IMR-90 (cell line): ENCODE results near the gene PCSK2. TPM values are rescaled to one million over a fixed set of nuclear protein-coding genes. Genes with fewer than 3 reads are reported as not detected.

Source experiments
- ATAC-seq: fragments of 200-7000 bp; cut with Tn5 transposase; 2 replicates; pipeline ENCODE4 v1.9.1; 2020; ENCODE audit warnings: low read depth, mild to moderate bottlenecking, moderate library complexity
- BruUV-seq: library from RNA; stranded (reverse); fragments of 400-500 nt; replicated peaks from 2 replicates; lab custom pipeline; 2021; lab: Mats Ljungman, UMichigan
- CTCF ChIA-PET: fragments of 300-600 bp; formaldehyde crosslinking; extraction: SDS; loops from one replicate; lab custom pipeline; 2021; ENCODE audit warnings: antibody characterized with exemption; lab: Yijun Ruan, JAX
- POLR2A ChIA-PET: fragments of 300-600 bp; sonication (Branson Sonifier 250); formaldehyde crosslinking; loops from one replicate; lab custom pipeline; 2022; ENCODE audit warnings: antibody characterized with exemption; ENCODE audit not compliant: unreplicated experiment; lab: Charles Lee
- DNase-seq: peaks from one replicate; pipeline ENCODE4 v3.0.0; 2013
- H2AFZ ChIP-seq: replicated peaks from 2 replicates; pipeline ENCODE3; 2013; ENCODE audit warnings: low read length, mild to moderate bottlenecking; ENCODE audit not compliant: poor library complexity
- H2AK5ac ChIP-seq: 2 replicates; pipeline ENCODE4 v1.6.1; 2013; ENCODE audit warnings: low read depth, low read length, inconsistent platforms
- H2AK9ac ChIP-seq: replicated peaks from 2 replicates; pipeline ENCODE3; 2013; ENCODE audit warnings: mild to moderate bottlenecking, low read depth, low read length, moderate library complexity; ENCODE audit not compliant: poor library complexity
- H2BK120ac ChIP-seq: 2 replicates; pipeline ENCODE4 v1.6.1; 2013; ENCODE audit warnings: low read depth, low read length, inconsistent platforms
- H2BK15ac ChIP-seq: 3 replicates; pipeline ENCODE4 v1.6.1; 2013; ENCODE audit warnings: low read depth, low read length, inconsistent platforms
- H2BK20ac ChIP-seq: 2 replicates; pipeline ENCODE4 v1.6.1; 2013; ENCODE audit warnings: low read depth, mild to moderate bottlenecking, inconsistent platforms, low read length, moderate library complexity
- H2BK5ac ChIP-seq: 2 replicates; pipeline ENCODE4 v1.6.1; 2013; ENCODE audit warnings: mild to moderate bottlenecking, low read depth, low read length, inconsistent platforms; ENCODE audit not compliant: poor library complexity, severe bottlenecking
- H3K14ac ChIP-seq: replicated peaks from 2 replicates; pipeline ENCODE4 v1.6.1; 2013; ENCODE audit warnings: low read depth, low read length, inconsistent platforms
- H3K18ac ChIP-seq: 2 replicates; pipeline ENCODE4 v1.6.1; 2013; ENCODE audit warnings: low read depth, low read length, control low read depth
- H3K23ac ChIP-seq: 2 replicates; pipeline ENCODE4 v1.6.1; 2013; ENCODE audit warnings: low read depth, low read length, inconsistent platforms
- H3K27ac ChIP-seq: 2 replicates; pipeline ENCODE4 v1.5.1; 2013; ENCODE audit warnings: mild to moderate bottlenecking, control low read depth, low read length; ENCODE audit not compliant: insufficient read depth
- H3K27me3 ChIP-seq: 2 replicates; pipeline ENCODE4 v1.6.1; 2013; ENCODE audit warnings: low read length; ENCODE audit not compliant: control insufficient read depth, insufficient read depth
- H3K36me3 ChIP-seq: 2 replicates; pipeline ENCODE4 v1.6.1; 2013; ENCODE audit warnings: low read length, mixed read lengths; ENCODE audit not compliant: control insufficient read depth, insufficient read depth
- H3K4ac ChIP-seq: 2 replicates; pipeline ENCODE4 v1.6.1; 2013; ENCODE audit warnings: low read depth, low read length, inconsistent platforms
- H3K4me1 ChIP-seq: 2 replicates; pipeline ENCODE4 v1.6.1; 2013; ENCODE audit warnings: low read length, mixed read lengths; ENCODE audit not compliant: control insufficient read depth, insufficient read depth
- H3K4me2 ChIP-seq: 2 replicates; pipeline ENCODE4 v1.6.1; 2013; ENCODE audit warnings: low read depth, mild to moderate bottlenecking, control low read depth, low read length, moderate library complexity
- H3K4me3 ChIP-seq: 2 replicates; pipeline ENCODE4 v1.5.1; 2013; ENCODE audit warnings: low read depth, mild to moderate bottlenecking, control low read depth, low read length, moderate library complexity; ENCODE audit not compliant: insufficient read depth
- H3K56ac ChIP-seq: 2 replicates; pipeline ENCODE4 v1.6.1; 2013; ENCODE audit warnings: low read length, inconsistent platforms; ENCODE audit not compliant: insufficient read depth; ENCODE audit errors: extremely low read depth
- H3K79me1 ChIP-seq, 2 experiments: 2 replicates each; pipeline ENCODE4 v1.6.1; 2013; ENCODE audit warnings: low read length in 2 of 2, inconsistent platforms in 1 of 2, low read depth in 1 of 2
- H3K9ac ChIP-seq: 2 replicates; pipeline ENCODE4 v1.6.1; 2013; ENCODE audit warnings: low read depth, low read length, control low read depth
- H3K9me1 ChIP-seq: 2 replicates; pipeline ENCODE4 v1.6.1; 2013; ENCODE audit warnings: low read length, inconsistent platforms; ENCODE audit not compliant: insufficient read depth
- H3K9me3 ChIP-seq: 2 replicates; pipeline ENCODE4 v1.6.1; 2013; ENCODE audit warnings: low read length; ENCODE audit not compliant: control insufficient read depth, insufficient read depth
- H4K20me1 ChIP-seq: 2 replicates; pipeline ENCODE4 v1.6.1; 2013; ENCODE audit warnings: low read length, inconsistent platforms; ENCODE audit not compliant: insufficient read depth
- H4K5ac ChIP-seq: 2 replicates; pipeline ENCODE4 v1.6.1; 2013; ENCODE audit warnings: mild to moderate bottlenecking, low read depth, low read length, control low read depth
- H4K8ac ChIP-seq, 2 experiments: 2 replicates each; pipeline ENCODE4 v1.6.1; 2013; ENCODE audit warnings: low read depth in 2 of 2, low read length in 2 of 2, control low read depth in 1 of 2, inconsistent platforms in 1 of 2
- H4K91ac ChIP-seq: 2 replicates; pipeline ENCODE4 v1.6.1; 2013; ENCODE audit warnings: low read depth, low read length, inconsistent platforms; ENCODE audit not compliant: insufficient read depth
- BHLHE40 ChIP-seq: fragments of 150-350 bp; IDR thresholded peaks from 2 replicates; pipeline ENCODE4 v1.6.1; 2016; ENCODE audit warnings: mild to moderate bottlenecking, low read depth, low read length
- MAFK ChIP-seq: IDR thresholded peaks from 2 replicates; pipeline ENCODE4 v1.6.1; 2012; ENCODE audit warnings: low read depth, low read length, improper control_type of control experiment
- MAZ ChIP-seq: IDR thresholded peaks from 2 replicates; pipeline ENCODE4 v1.6.1; 2012; ENCODE audit warnings: low read depth, mild to moderate bottlenecking, low read length, improper control_type of control experiment, moderate library complexity, borderline replicate concordance
- RAD21 ChIP-seq: IDR thresholded peaks from 2 replicates; pipeline ENCODE4 v1.6.1; 2012; ENCODE audit warnings: low read length, improper control_type of control experiment
- SMC3 ChIP-seq: fragments of 150-350 bp; IDR thresholded peaks from 2 replicates; pipeline ENCODE4 v1.6.1; 2016; ENCODE audit warnings: low read depth, mild to moderate bottlenecking, antibody characterized with exemption, low read length, moderate library complexity
- dilution Hi-C: fragments of 300-500 bp; cut with HindIII; formaldehyde crosslinking; loops from one replicate; pipeline ENCODE4 v1.14.3; 2018; ENCODE audit warnings: low sequenced_read_pairs; ENCODE audit not compliant: unreplicated experiment
- in situ Hi-C: fragments of 300-500 bp; cut with MboI; formaldehyde crosslinking; loops from 3 replicates; pipeline ENCODE4 v1.14.3; 2019; ENCODE audit warnings: low sequenced_read_pairs, inconsistent platforms, mixed read lengths
- intact Hi-C: fragments of 100-400 bp; cut with micrococcal nuclease; formaldehyde crosslinking; loops from 2 replicates; pipeline ENCODE4 v1.10.0; 2022
- polyA plus RNA-seq, 3 experiments: library from polyadenylated mRNA; depleted of rRNA; stranded (reverse); fragments of >200 nt; gene quantifications; 2 replicates each; pipeline ENCODE4 v1.2.3, GENCODE V29; 2012; ENCODE audit warnings: low replicate concordance in 1 of 3
- total RNA-seq: library from RNA; depleted of rRNA; stranded (reverse); fragments of >200 nt; gene quantifications from 2 replicates; pipeline ENCODE4 v1.2.3, GENCODE V29; 2012
- TF ChIP-seq, protein P1 (sequence below): conservative IDR thresholded peaks from 2 replicates; pipeline ENCODE4 v1.5.1; 2012; ENCODE audit warnings: mild to moderate bottlenecking, low read depth, low read length, improper control_type of control experiment

PCSK2 gene
- total and polyA plus RNA-seq, 2 of the 4 experiments (the other 2 are of a cell fraction) = not detected

- H2BK15ac ChIP-seq = no peak overlapping the region
- no peak overlapping the region for H2AK5ac ChIP-seq
- dilution Hi-C loops = no loop called here
- H3K27ac ChIP-seq = no peak overlapping the region
- no peak overlapping the region for H2BK120ac ChIP-seq
- H3K56ac ChIP-seq = no peak overlapping the region
- ChIA-PET POLR2A (no interaction called here), CTCF (interaction anchor here (1.9 to 2.0 kb wide), 2 partner anchors 478 to 479 kb away, joined by 5 to 12 read pairs; no protein-coding TSS in a partner anchor)
- H4K20me1 ChIP-seq = no peaks in the 10 kb centered on the region
- H2AFZ ChIP-seq = no peak overlapping the region
- no peak overlapping the region for H3K4me3 ChIP-seq
- no peak overlapping the region for H4K8ac ChIP-seq
- H3K4me1 ChIP-seq = no peaks in the 10 kb centered on the region
- H3K23ac ChIP-seq = no peak overlapping the region
- peak; percentile 19 for DNase-seq
- intact Hi-C loops = loop anchor here (1.0 to 10.0 kb wide), 2 partner anchors 143 to 477 kb away; no protein-coding TSS in a partner anchor
- BruUV-seq = no TSS peak
- no peaks in the 10 kb centered on the region for H3K9me3 ChIP-seq
- H3K79me1 ChIP-seq = no peaks in the 10 kb centered on the region
- H2BK5ac ChIP-seq = no peak overlapping the region
- H2BK20ac ChIP-seq = no peak overlapping the region
- ATAC-seq = no peak
- no peak overlapping the region for H2AK9ac ChIP-seq
- H3K36me3 ChIP-seq = no peaks in the 10 kb centered on the region
- no peak overlapping the region for H4K91ac ChIP-seq
- TF ChIP-seq SMC3 = peak; percentile 58
- TF ChIP-seq, protein P1, sequence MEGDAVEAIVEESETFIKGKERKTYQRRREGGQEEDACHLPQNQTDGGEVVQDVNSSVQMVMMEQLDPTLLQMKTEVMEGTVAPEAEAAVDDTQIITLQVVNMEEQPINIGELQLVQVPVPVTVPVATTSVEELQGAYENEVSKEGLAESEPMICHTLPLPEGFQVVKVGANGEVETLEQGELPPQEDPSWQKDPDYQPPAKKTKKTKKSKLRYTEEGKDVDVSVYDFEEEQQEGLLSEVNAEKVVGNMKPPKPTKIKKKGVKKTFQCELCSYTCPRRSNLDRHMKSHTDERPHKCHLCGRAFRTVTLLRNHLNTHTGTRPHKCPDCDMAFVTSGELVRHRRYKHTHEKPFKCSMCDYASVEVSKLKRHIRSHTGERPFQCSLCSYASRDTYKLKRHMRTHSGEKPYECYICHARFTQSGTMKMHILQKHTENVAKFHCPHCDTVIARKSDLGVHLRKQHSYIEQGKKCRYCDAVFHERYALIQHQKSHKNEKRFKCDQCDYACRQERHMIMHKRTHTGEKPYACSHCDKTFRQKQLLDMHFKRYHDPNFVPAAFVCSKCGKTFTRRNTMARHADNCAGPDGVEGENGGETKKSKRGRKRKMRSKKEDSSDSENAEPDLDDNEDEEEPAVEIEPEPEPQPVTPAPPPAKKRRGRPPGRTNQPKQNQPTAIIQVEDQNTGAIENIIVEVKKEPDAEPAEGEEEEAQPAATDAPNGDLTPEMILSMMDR = peak; percentile 46
- peak; percentile 42 for TF ChIP-seq RAD21
- TF ChIP-seq BHLHE40 = no peak
- no peak for TF ChIP-seq MAFK
- TF ChIP-seq MAZ = no peak
- no peak overlapping the region for H3K4ac ChIP-seq
- H3K14ac ChIP-seq = no peak overlapping the region
- H3K9me1 ChIP-seq = no peaks in the 10 kb centered on the region
- no peak overlapping the region for H4K5ac ChIP-seq
- H3K9ac ChIP-seq = no peak overlapping the region
- peaks cover 2% of the 10 kb centered on the region; the same call in 1 of the 2 replicates for H3K27me3 ChIP-seq
- no peak overlapping the region for H3K18ac ChIP-seq
- no peak overlapping the region for H3K4me2 ChIP-seq
- in situ Hi-C loops = no loop called here
These were observed 54.6 kb downstream of the PCSK2 start for GRCh38 chr20:17281478-17281877.
